Raji (cell line): ENCODE measurements around the gene EYA2.

Experiments
- POLR2A ChIP-seq: IDR thresholded peaks from 2 replicates; pipeline ENCODE4 v1.6.1; 2011; ENCODE audit warnings: low read depth, low read length, control low read depth; ENCODE audit not compliant: insufficient read depth

Gene EYA2

GRCh38 chr20:47059536-47059935 is 164.9 kb downstream of the EYA2 start:
- no peak for TF ChIP-seq POLR2A

- no peak for TF ChIP-seq POLR2A
These were observed 166.9 kb downstream of the EYA2 start for GRCh38 chr20:47061549-47061948.

GRCh38 chr20:47062226-47062890 is 167.7 kb downstream of the EYA2 start:
- no peak for TF ChIP-seq POLR2A

- no peak for TF ChIP-seq POLR2A
These were observed 168.8 kb downstream of the EYA2 start for GRCh38 chr20:47063407-47063806.

GRCh38 chr20:47063808-47064207 is 169.2 kb downstream of the EYA2 start:
- no peak for TF ChIP-seq POLR2A

GRCh38 chr20:47066484-47067270 is 172.0 kb downstream of the EYA2 start:
- TF ChIP-seq POLR2A, result no peak

- no peak for TF ChIP-seq POLR2A
These were observed 173.1 kb downstream of the EYA2 start for GRCh38 chr20:47067776-47068175.

- no peak for TF ChIP-seq POLR2A
These were observed 175.5 kb downstream of the EYA2 start for GRCh38 chr20:47070176-47070575.

GRCh38 chr20:47071646-47072185 is 177.1 kb downstream of the EYA2 start:
- TF ChIP-seq POLR2A, result no peak

- TF ChIP-seq POLR2A, result no peak
These were observed 179.3 kb downstream of the EYA2 start for GRCh38 chr20:47073766-47074475.

- no peak for TF ChIP-seq POLR2A
These were observed 180.6 kb downstream of the EYA2 start for GRCh38 chr20:47075263-47075662.

GRCh38 chr20:47079047-47079446 is 184.4 kb downstream of the EYA2 start:
- TF ChIP-seq POLR2A, result no peak

GRCh38 chr20:47080365-47080764 is 185.7 kb downstream of the EYA2 start:
- TF ChIP-seq POLR2A, result no peak

GRCh38 chr20:47086316-47086715 is 191.7 kb downstream of the EYA2 start:
- no peak for TF ChIP-seq POLR2A

GRCh38 chr20:47088335-47088734 is 193.7 kb downstream of the EYA2 start:
- no peak for TF ChIP-seq POLR2A

GRCh38 chr20:47089151-47089550 is 194.5 kb downstream of the EYA2 start:
- TF ChIP-seq POLR2A, result no peak

GRCh38 chr20:47090835-47091234 is 196.2 kb downstream of the EYA2 start:
- TF ChIP-seq POLR2A, result no peak
